DOHH2 (cell line): Measurements from ENCODE around the gene PRELID2.

ENCODE experiments used
- H3F3A ChIP-seq: fragments of 200-600 bp; sonication (generic), shearing (Covaris generic); 2 replicates; pipeline ENCODE4 v1.6.0; 2016; ENCODE audit warnings: antibody characterized with exemption, mild to moderate bottlenecking; ENCODE audit not compliant: control insufficient read depth, insufficient read depth
- H3K27ac ChIP-seq: fragments of 200-600 bp; sonication (generic); 2 replicates; pipeline ENCODE4 v1.5.1; 2014; ENCODE audit warnings: low read depth, mild to moderate bottlenecking, low read length, moderate library complexity
- H3K27me3 ChIP-seq: fragments of 200-600 bp; sonication (generic); 2 replicates; pipeline ENCODE4 v1.6.1; 2014; ENCODE audit warnings: mild to moderate bottlenecking, low read length, mixed read lengths; ENCODE audit not compliant: control insufficient read depth
- H3K36me3 ChIP-seq: fragments of 200-600 bp; sonication (generic); 2 replicates; pipeline ENCODE4 v1.6.1; 2014; ENCODE audit warnings: mild to moderate bottlenecking, low read length, moderate library complexity, mixed read lengths; ENCODE audit not compliant: control insufficient read depth
- H3K4me1 ChIP-seq: fragments of 200-600 bp; sonication (generic); 2 replicates; pipeline ENCODE4 v1.6.1; 2014; ENCODE audit warnings: mild to moderate bottlenecking, low read length, mixed read lengths; ENCODE audit not compliant: control insufficient read depth
- H3K4me2 ChIP-seq: fragments of 200-600 bp; sonication (generic); 2 replicates; pipeline ENCODE4 v1.6.0; 2014; ENCODE audit warnings: mild to moderate bottlenecking, low read length, moderate library complexity
- H3K4me3 ChIP-seq: fragments of 200-600 bp; sonication (generic); 2 replicates; pipeline ENCODE4 v1.5.1; 2014; ENCODE audit warnings: mild to moderate bottlenecking, low read length, mixed read lengths
- H3K79me2 ChIP-seq: fragments of 200-600 bp; sonication (generic); 2 replicates; pipeline ENCODE4 v1.6.1; 2014; ENCODE audit warnings: mild to moderate bottlenecking, low read length, mixed read lengths; ENCODE audit not compliant: control insufficient read depth
- H3K9me2 ChIP-seq: fragments of 200-600 bp; sonication (generic); replicated peaks from 2 replicates; pipeline ENCODE4 v1.6.1; 2014; ENCODE audit warnings: mild to moderate bottlenecking, low read length, mixed read lengths; ENCODE audit not compliant: control insufficient read depth
- H3K9me3 ChIP-seq: fragments of 200-600 bp; sonication (generic); 2 replicates; pipeline ENCODE4 v1.6.1; 2014; ENCODE audit warnings: antibody characterized with exemption, low read length, mixed read lengths; ENCODE audit not compliant: control insufficient read depth, insufficient read depth
- H4K20me1 ChIP-seq: fragments of 200-600 bp; sonication (generic); 2 replicates; pipeline ENCODE4 v1.6.0; 2014; ENCODE audit warnings: low read depth, mild to moderate bottlenecking, antibody characterized with exemption, low read length, moderate library complexity; ENCODE audit not compliant: control insufficient read depth, insufficient read depth
- EZH2phosphoT487 ChIP-seq: fragments of 200-600 bp; sonication (generic); IDR thresholded peaks from 2 replicates; pipeline ENCODE4 v1.6.1; 2017; ENCODE audit warnings: borderline replicate concordance, mild to moderate bottlenecking, antibody characterized with exemption, low read length, moderate library complexity, mixed read lengths
- TF ChIP-seq, protein P1 (sequence below): fragments of 200-600 bp; sonication (generic); IDR thresholded peaks from one replicate; pipeline ENCODE4 v1.5.1; 2014; ENCODE audit warnings: antibody characterized with exemption, mild to moderate bottlenecking, low read depth, low read length; ENCODE audit not compliant: poor library complexity, severe bottlenecking

The PRELID2 gene

GRCh38 chr5:145715412-145715811, 119.7 kb downstream of the PRELID2 start:
- Histone ChIP-seq H3K9me3 (no peaks in the 10 kb centered on the region), H3K36me3 (no peaks in the 10 kb centered on the region), H3K4me1 (no peaks in the 10 kb centered on the region), H3K27me3 (no peaks in the 10 kb centered on the region), H3K9me2 (no peaks in the 10 kb centered on the region), H3K79me2 (no peaks in the 10 kb centered on the region), H3K4me2 (no peak overlapping the region), H4K20me1 (no peaks in the 10 kb centered on the region), H3K27ac (no peak overlapping the region), H3F3A (no peaks in the 10 kb centered on the region), H3K4me3 (no peak overlapping the region)
- no peak for TF ChIP-seq EZH2phosphoT487
- TF ChIP-seq, protein P1, sequence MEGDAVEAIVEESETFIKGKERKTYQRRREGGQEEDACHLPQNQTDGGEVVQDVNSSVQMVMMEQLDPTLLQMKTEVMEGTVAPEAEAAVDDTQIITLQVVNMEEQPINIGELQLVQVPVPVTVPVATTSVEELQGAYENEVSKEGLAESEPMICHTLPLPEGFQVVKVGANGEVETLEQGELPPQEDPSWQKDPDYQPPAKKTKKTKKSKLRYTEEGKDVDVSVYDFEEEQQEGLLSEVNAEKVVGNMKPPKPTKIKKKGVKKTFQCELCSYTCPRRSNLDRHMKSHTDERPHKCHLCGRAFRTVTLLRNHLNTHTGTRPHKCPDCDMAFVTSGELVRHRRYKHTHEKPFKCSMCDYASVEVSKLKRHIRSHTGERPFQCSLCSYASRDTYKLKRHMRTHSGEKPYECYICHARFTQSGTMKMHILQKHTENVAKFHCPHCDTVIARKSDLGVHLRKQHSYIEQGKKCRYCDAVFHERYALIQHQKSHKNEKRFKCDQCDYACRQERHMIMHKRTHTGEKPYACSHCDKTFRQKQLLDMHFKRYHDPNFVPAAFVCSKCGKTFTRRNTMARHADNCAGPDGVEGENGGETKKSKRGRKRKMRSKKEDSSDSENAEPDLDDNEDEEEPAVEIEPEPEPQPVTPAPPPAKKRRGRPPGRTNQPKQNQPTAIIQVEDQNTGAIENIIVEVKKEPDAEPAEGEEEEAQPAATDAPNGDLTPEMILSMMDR, result no peak

- H3F3A ChIP-seq, result no peaks in the 10 kb centered on the region
- no peaks in the 10 kb centered on the region for H3K9me2 ChIP-seq
- H3K36me3 ChIP-seq, result no peaks in the 10 kb centered on the region
- H3K4me1 ChIP-seq, result no peaks in the 10 kb centered on the region
- no peak overlapping the region for H3K4me2 ChIP-seq
- H3K27me3 ChIP-seq, result no peaks in the 10 kb centered on the region
- no peaks in the 10 kb centered on the region for H4K20me1 ChIP-seq
- no peaks in the 10 kb centered on the region for H3K9me3 ChIP-seq
- H3K4me3 ChIP-seq, result no peak overlapping the region
- H3K79me2 ChIP-seq, result no peaks in the 10 kb centered on the region
- TF ChIP-seq, protein P1, result no peak
- no peak for TF ChIP-seq EZH2phosphoT487
- H3K27ac ChIP-seq, result no peak overlapping the region
Measured at GRCh38 chr5:145712245-145712644, 122.9 kb downstream of the PRELID2 start.

GRCh38 chr5:145711417-145711816, 123.7 kb downstream of the PRELID2 start:
- Histone ChIP-seq H3K79me2 (no peaks in the 10 kb centered on the region), H3F3A (no peaks in the 10 kb centered on the region), H4K20me1 (no peaks in the 10 kb centered on the region), H3K4me3 (no peak overlapping the region), H3K27me3 (no peaks in the 10 kb centered on the region), H3K4me2 (no peak overlapping the region), H3K27ac (no peak overlapping the region), H3K9me2 (no peaks in the 10 kb centered on the region), H3K4me1 (no peaks in the 10 kb centered on the region), H3K9me3 (no peaks in the 10 kb centered on the region), H3K36me3 (no peaks in the 10 kb centered on the region)
- no peak for TF ChIP-seq EZH2phosphoT487
- TF ChIP-seq, protein P1, result no peak
